ENCODE data around the gene CXXC5.

Gene CXXC5

DNA sequence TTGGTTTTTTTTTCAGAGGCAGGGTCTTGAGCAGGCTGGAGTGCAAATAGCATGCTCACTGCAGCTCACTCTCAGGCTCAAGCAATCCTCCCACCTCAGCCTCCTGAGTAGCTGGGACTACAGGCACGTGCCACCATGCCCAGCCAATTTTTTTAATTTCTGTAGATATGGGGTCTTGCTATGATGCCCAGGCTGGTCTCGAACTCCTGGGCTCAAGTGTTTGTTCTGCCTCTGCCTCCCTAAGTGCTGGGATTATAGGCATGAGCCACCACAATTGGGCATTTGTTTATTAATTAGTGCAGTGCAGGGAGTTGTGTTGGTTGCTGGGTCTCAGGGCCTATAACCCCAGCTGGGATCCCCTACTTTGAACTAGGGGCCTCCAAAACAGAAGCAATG lies 47.0 kb downstream of the CXXC5 start:
- no peak for DNase-seq

DNA sequence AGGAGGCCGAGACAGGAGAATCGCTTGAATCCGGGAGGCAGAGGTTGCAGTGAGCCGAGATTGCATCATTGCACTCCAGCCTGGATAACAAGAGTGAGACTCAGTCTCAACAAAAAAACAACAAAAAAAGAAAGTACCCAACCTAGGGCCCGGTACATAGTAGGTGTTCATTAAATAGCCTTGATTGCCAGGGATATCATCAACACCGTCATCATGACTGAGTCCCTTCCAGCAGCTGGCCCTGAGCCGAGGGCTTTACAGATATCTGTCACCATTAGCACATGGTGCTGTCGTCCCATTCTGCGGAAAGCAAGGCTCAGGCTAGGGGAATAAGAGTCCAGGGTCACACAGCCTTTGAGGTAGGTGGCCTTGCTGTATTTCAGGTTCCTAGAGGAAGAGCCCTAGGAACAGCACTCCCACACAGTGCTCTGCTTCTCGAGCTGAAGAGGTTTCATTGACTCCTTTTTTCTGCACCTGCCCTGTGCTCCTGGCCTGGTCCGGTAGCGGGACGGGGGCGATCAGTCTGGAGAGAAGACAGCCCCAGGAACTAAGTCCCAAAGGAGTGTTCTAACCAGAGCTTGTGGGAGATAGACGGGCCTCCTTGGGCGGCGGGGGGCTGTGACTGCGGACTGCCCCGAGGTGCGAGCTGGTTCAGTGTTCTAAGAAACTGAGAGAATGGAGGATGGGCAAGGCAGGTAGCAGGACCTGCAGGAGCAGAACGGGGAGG lies 48.2 kb downstream of the CXXC5 start:
- DNase-seq: no peak

DNA sequence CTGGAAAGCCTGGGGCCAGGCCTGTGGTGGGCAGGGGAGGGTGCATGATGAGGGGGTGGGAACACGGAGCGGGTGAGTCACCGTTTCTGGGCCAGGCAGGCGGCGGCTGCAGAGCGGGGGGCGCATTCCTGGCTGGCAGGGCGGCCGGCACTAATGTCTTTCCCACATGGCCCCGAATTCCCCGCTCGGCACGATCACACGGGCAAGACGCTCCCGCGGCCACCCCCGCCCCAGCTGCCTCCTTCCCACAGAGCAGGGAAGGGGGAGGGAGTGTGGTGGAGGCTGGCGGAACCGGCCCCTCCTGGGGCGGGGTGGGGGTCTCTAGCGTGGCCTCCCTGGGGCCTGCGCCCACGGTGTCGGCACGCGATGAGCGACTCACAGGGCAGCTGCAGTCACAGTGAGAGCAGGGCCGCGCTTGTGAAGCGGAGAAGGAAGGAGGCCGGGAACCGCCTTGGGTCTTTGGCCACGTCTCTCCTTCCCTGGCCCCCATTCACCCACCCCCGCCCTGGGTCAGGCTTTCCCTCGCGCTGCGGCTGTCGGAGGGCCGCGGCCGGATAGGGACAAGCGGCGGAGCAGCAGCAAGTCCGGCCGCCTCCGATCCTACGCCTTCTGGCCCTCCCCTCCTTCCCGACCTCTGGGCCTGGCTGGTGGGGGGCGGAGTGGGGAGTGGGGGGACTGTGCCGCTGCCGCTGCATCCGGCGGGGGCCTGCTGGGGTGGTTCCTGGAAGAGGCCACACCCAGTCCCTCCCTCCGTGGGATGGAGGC lies 48.9 kb downstream of the CXXC5 start:
- DNase-seq: peak; percentile 41

DNA sequence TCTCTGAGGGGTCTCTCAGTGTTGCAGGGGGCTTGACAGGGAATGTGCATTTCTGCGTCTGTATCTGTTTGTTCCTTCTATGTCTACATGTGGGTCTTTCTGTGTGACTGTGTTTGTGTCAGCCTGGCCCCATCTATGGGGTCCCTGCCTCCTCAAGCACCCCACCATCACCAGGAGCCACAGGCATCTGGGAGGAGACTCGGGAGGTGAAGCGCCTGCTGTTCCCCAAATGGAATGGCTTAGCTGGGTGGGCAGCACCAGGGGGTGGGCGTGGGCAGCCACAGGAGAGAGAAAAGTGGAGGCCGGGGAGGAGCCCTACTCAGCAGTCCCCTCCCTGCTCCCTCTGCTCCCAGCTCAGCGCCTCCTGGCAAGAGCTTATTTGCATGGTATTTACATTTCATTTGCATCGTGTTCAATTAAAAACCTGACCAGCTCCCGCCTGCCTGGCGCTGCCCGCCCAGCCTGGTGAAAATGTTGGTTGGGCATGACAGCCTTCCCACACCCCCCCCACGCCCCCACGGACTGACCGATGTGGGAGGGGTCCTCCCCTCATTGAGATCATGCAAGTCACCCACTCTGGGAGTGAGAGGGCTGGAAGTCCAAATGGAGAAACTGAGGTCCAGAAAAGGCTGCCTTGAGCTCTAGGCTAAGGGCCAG lies 50.5 kb downstream of the CXXC5 start:
- peak; percentile 40 for DNase-seq

DNA sequence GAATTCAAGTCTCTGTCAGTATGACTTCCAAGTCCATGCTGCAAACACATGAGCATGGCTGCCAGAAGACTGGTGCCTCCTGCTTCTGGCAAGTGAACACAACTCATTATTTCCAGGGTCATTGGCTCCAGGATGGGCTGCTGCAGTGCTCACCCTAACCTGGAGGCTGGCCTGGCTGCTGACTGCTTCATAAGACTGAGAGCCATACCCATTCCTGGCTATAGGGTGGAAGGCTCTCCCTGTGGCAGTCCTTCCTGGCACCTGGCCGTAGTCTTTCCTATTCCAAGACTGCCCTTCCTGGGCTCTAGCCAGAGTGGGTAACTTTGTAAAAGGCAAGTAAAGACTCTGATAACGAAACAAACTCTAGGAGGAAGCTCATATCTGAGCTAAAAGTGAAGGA lies 51.2 kb downstream of the CXXC5 start:
- DNase-seq: no peak

DNA sequence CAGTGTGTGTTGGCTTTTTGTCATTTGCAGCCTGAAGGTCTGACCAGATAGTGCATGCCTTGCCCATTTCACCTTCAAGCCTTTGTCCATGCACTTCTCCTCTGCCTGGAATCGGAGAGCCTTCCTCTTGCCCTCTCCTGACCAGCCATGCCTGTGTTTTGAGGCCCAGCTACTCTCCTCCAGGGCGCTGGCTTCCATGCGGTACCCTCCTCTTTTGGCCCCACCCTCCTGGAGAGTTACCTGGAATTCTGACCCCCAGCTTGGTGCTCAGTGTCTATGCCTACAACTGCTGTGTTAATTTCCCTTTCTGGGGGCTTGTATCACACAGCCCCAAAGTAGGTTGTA lies 52.5 kb downstream of the CXXC5 start:
- DNase-seq: no peak

DNA sequence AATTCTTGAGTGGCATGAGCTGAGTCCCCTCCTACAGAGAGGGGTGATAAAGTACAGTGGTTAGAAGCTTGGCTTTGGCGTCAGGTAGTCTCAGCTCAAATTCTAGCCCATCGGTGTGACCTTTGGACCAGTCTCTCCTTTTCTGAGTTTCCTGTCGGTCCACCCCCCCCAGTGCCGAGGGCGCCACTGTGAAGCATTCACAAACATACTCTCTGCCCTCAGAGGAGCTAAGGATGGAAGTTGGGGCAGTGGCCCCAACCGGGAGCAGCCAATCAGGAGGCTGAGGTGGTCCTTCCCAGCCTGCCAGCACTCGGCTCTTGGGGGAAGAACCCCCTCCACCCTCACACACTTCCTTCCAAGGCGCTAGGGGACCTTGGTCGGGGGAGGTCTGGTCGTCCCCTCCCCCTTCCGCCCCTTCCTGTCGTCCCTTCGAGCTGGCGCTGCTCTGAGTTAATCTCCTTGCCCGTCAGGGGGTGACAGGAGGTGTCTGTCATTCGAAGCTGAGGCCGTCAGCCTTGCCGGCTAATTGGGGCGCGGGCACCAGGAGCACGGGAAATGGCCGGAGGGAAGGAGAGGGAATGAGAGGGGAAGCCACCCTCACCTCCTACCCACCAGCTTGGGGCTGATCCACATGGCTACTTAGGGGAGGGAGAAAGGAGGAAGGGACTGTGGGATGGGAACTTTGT lies 53.0 kb downstream of the CXXC5 start:
- DNase-seq: peak; percentile 12

DNA sequence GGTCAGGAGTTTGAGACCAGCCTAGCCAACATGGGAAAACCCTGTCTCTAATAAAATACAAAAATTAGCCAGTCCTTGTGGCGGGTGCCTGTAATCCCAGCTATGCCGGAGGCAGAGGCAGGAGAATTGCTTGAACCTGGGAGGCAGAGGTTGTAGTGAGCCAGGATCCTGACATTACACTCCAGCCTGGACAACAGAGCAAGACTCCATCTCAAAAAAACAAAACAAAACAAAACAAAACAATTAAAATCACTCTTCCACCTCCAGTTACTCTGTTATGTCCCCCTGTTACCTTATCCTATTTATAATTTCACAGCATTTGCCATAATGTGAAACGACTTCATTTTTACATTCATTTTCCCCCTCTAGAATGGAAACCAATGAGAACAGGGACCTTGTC lies 54.4 kb downstream of the CXXC5 start:
- DNase-seq: no peak

DNA sequence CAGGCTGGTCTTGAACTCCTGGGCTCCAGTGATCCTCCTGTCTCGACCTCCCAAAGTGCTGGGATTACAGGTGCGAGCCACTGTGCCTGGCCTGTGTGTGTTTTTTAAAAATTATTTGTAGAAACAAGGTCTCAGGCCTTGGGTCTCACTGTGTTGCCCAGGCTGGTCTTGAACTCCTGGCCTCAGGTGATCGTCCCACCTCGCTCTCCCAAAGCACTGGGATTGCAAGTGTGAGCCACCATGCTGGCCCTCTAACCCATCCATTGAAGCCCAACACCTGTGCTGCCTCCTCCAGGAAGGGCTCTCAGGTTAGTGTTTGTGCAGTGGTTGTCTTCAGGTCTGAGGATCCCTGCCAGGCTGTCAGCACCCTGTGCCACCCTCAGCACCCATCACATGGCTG lies 56.6 kb downstream of the CXXC5 start:
- no peak for DNase-seq

DNA sequence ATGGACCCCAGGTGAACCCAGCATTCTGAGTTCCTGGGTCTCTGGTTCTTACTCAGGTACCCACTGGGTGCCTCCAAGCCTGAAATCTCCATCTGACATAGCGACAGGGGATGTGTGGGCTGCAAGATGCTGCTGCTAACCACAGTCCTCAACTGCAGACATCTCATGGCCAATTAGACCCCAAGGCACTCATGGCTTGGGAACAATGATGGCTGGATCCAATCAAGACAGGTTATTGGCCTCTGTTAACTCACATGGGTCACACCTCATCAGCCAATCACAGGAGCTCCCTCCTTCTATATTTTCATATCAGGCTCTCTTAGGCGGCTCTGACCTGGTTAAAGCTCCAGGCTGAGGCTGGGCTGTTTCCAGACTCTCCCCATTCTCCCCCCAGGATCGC lies 57.0 kb downstream of the CXXC5 start:
- DNase-seq: no peak

DNA sequence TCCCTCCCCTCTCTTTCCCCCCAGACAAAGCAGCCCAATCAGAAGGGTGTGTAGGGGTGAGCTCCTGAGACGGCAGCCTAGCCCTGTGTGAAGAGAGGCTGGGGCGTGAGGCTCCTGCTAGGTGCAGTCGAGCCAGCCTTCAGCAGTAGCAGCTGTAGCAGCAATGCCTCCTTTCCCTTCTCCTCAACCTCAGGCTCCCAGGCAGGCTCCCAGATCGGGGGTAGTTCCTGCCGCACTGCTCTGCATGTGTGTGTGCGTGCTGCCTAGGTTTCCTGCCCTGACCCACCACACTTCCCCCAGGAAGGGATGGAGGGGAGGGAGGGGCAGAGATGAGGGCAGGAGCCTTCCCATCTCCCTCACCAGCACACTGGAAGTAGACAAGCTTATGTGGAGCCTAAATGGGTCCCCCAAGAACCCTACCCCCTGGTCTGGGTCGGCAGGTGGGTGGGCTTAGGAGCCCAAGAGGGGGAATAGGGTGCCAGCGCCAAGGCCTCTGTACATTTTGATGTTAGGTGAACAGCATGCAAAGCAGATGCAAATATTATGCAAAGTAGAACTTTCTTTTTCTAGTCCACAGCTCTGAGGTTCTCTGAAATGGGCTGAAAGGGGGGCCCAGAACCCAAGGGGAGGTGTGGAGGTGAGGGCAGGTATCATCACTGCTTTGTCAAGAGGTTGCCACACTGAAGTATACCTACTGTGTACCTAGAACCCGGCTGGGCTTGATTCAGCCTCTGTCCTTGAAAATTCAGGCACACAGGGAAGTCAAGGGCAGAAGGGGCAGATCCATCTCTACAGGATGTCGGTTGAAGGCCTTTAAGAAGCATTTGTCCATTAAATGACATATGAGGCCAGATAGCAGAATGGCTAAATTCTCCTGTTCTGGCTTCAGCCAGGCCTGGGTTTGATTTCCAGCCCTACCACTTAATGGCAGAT lies 57.8 kb downstream of the CXXC5 start:
- DNase-seq: no peak

DNA sequence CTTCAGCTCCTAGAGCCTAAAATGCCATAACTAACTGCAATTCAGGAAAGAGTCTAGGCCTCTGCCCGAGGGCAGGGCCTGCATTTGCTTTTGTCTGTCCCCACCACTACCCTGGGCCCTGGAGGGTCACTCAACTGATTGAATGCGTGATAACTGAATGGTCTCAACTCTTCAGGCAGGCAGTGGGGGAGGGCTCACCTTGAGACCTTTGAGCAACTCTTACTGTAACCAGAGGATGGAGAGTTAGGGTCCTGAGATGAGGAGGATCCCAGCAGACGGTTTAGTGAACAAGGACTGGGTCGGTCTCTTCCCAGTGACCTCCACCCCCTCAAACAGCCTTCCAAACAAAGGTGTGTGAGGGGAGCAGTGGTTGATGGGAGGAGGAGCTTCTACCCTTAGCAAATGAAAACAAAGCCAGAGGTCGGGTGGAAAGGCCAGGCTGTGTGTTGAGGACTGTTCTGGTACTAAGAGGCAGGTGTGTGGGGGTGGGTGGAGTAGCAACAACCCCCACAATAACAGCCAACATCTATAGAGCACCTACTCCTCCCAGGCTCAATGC lies 59.4 kb downstream of the CXXC5 start:
- DNase-seq: no peak

DNA sequence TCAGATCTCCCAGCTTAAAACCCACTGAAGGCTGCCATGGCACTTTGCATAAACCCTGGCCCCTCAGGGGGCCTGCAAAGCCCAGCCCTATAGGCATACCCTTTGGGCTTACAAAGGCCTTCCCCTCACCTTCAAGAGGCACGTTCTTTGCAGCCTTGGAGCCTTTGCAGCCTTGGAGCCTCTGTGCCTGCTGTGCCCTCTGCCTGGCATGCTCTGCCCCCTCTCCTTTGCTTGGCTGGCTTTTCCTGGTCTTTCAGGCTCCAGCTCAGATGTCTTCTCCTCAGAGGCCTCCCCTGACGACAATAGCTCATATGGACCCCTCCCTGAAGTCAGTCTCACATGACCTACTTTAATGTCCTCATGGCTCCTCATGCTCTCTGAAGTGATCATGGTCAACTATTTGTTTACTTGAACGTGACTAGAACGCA lies 60.3 kb downstream of the CXXC5 start:
- no peak for DNase-seq

DNA sequence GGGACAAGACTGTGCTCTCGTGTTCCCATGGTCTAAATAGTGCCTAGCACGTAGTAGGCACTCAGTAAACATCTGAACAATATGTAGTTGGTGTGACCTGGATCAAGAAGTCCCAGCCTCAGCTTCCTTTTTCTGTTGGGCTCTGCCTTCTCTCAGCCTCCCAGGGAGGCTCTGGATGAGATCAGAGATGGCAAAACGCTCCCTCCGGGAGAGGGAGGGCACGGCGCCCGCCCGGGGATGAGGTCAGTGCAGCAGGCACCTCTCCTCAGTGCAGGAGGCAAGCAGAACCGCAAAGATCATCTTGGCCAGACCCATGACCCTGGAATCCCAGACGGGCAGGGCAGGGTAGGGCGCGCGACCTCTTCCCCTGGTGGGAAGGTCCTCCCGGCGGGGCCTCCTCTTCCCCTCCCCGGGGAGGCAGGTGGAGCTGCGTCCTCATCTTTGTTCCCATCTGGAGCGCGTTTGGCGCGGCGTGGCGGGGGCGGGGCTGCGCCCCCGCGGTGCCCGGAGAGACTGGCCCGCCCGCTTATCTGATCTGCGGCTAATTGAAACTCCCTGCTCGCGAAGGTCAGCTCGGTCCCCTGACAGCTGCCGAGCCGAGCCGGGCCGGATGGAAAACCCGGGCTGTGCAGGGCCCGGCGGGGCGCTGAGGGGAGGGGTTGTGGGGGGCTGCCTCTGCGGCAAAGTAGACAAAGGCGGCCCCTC lies 60.9 kb downstream of the CXXC5 start:
- peak; percentile 85 for DNase-seq

DNA sequence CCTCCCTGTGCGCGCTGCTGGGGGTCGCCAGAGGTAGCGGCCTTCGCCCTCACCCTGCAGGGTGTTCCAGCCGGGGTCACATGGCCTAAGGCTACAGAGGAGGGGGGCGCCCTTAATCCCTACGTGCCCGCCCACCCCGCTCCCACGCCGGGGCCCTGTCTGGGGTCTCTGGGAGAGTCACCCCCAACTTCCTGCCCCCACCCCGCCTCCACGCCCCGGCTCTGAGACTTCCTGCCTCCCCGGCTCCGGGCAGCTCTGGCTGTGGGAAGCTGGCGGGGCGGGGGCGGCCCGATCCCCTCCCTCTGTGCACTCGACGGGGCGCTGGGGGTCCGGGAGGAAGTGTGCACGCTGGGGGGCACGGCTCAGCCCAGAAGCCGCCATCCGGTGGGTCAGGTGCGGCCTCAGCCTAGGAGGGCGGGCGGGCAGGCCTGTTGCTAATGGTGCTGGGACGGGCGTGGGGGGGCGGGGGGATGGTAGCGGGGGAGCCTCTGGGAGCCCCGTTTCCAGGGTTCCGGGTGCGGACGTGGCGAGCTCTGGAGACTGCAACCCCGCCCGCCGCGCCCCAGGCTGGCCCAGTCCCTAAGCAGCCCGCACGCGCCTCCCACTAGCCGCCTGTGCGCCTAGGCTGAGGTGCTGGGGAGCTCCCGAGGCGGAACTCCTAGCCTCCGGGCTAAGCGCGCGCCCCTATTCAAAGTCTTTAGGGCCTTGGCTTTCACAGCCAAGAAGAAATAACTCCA lies 61.6 kb downstream of the CXXC5 start:
- DNase-seq: peak; percentile 79

DNA sequence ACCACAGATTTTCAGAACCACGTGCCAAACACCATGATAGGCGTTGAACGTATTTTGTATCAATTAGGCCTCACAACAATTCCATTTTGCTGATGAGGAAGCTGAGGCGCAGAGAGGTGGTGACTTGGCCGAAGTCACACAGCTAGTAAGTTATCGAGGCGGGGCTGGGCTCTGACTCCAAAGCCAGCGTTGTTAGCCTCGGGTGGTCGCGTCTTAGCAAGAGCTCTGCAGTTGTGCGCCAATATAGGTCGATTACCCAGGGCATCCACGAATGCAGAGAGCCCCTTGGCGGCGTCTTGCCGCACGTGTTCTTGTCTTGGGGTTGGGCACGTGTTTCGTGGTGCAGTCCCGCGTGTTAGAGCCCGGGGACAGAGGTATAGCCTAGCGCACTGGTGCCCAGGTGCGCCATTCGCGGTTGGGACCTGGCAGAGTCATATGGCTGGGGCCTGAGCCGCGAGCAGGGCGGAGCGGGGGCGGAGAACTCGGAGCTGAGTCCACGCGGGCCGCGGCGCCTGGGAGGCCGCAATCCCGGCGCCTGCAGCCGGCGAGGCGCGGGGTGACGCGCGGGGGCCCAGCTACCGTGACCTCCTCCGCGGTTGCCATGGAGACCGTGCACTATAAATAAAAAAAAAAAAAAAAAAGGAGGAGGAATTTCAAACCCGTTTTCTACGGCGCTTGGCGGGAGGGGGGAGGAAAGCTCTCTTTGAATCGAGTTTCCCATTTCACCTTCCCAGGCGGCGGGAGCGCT lies 62.3 kb downstream of the CXXC5 start:
- DNase-seq: peak; percentile 60

DNA sequence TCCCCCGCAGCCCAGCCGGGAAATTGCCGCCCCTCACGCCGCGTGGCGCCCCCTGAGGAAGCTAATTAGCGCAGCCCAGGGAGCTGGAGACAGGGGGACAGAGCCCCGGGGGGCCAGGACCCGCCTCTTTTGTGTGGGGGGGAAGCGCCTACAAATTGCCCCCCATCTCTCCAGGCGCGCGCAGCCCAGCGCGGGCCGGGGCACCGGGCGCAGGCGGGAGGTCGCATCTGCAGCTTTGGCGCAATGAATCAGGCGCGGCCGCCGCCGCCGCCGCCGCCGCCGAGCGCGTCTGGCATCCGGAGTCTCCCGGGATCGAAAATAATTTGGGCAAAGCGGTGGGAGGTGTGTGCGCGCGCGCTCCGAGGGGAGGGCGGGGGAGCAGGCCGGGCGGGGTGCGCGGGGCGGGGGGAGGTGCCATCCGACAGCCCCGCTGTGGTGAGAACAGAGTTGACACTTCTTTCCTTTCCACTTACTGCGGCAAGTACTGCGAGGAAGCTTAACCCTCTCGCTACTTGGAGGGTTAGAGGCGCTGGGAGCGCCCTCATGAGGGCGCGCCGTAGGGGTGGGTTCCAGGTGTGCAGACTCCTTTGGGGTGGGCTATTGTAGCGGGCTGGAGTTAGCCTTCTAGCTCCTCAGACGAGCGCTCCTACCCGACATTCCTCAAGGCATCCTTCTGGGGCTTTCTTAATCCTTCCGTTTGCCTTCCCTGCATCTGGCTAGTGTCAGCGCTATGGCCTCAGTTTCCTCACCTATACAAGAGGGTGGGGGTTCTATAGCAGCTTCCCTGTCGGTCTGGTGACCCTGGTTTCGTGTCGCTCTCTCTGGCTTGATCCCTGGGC lies 63.1 kb downstream of the CXXC5 start:
- DNase-seq: peak; percentile 39

DNA sequence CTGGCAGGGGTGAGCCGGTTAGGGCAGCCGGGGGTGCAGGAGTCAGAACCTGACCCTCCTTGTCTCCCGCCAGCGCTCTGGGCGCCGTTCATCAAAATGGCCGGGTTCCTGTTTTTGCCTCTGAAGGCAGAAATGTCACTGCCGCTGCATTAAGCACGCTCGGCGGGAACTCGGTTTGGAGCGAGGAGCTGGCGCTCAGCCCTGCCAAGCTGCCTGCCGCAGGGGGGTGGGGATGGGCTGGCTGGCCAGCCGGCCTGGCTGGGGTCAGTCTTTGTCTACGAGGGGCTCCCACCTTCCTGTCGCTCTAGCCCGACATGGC lies 63.7 kb downstream of the CXXC5 start:
- DNase-seq: no peak

DNA sequence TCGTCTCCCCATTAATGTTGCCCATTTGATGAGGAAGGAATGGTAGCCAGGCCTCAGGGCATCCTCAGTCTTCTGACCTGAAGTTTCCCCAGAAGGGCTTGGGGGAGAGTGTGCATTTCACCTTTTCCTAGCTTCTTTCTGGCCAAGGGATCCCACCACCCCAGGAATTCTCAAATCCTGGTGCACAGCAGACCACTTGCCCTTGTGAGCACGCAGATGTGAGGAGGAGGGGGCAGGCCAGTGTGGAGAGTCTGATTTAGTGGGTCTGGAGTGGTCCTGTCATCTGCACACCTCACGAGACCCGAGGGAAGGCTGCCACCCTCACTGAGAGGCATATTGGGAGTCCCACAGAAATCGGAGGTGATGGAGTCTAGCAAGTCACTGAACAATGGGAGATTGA lies 64.3 kb downstream of the CXXC5 start:
- DNase-seq: no peak
